Activated T-helper 1 cell treated with Interleukin-2 at 50 U/mL for 16 hours (primary cell): Measurements from ENCODE around the gene JAKMIP3.

Source experiments
- DNase-seq: peaks from one replicate; pipeline ENCODE4 v3.0.0-alpha.2; 2020; ENCODE audit warnings: low read depth

Gene JAKMIP3

GRCh38 chr10:132065491-132066105 lies at the start of gene JAKMIP3:
Gene JAKMIP3 (plus strand): TSS chr10:132065946. CDS start chr10:132104809, 38,863 bp downstream.
- DNase-seq: no peak

GRCh38 chr10:132016514-132016913 lies 49.2 kb upstream of the JAKMIP3 start:
- no peak for DNase-seq

- no peak for DNase-seq
Measured at GRCh38 chr10:132018446-132018845, 47.3 kb upstream of the JAKMIP3 start.

- no peak for DNase-seq
Measured at GRCh38 chr10:132019366-132019765, 46.4 kb upstream of the JAKMIP3 start.

- no peak for DNase-seq
Measured at GRCh38 chr10:132020456-132020855, 45.3 kb upstream of the JAKMIP3 start.

- DNase-seq: no peak
Measured at GRCh38 chr10:132021046-132021445, 44.7 kb upstream of the JAKMIP3 start.

- DNase-seq: no peak
Measured at GRCh38 chr10:132021504-132022143, 44.1 kb upstream of the JAKMIP3 start.

- DNase-seq: no peak
Measured at GRCh38 chr10:132022241-132022640, 43.5 kb upstream of the JAKMIP3 start.

- DNase-seq: peak; percentile 55
Measured at GRCh38 chr10:132023092-132023811, 42.5 kb upstream of the JAKMIP3 start.

GRCh38 chr10:132027423-132027983 lies 38.2 kb upstream of the JAKMIP3 start:
- DNase-seq: no peak

- DNase-seq: no peak
Measured at GRCh38 chr10:132028706-132029105, 37.0 kb upstream of the JAKMIP3 start.

- DNase-seq: no peak
Measured at GRCh38 chr10:132030898-132031463, 34.8 kb upstream of the JAKMIP3 start.

GRCh38 chr10:132033632-132034031 lies 32.1 kb upstream of the JAKMIP3 start:
- no peak for DNase-seq

GRCh38 chr10:132035476-132035875 lies 30.3 kb upstream of the JAKMIP3 start:
- DNase-seq: no peak

GRCh38 chr10:132036153-132036886 lies 29.4 kb upstream of the JAKMIP3 start:
- no peak for DNase-seq

GRCh38 chr10:132036887-132037675 lies 28.7 kb upstream of the JAKMIP3 start:
- no peak for DNase-seq

- no peak for DNase-seq
Measured at GRCh38 chr10:132037676-132037975, 28.1 kb upstream of the JAKMIP3 start.

- DNase-seq: no peak
Measured at GRCh38 chr10:132039371-132039770, 26.4 kb upstream of the JAKMIP3 start.

- no peak for DNase-seq
Measured at GRCh38 chr10:132040046-132040445, 25.7 kb upstream of the JAKMIP3 start.

- no peak for DNase-seq
Measured at GRCh38 chr10:132041340-132041739, 24.4 kb upstream of the JAKMIP3 start.
